Measurements from ENCODE around the gene OAS3.
"Not testable (repeated sequence)": the region's sequence is repeated elsewhere in the genome, so short reads cannot be mapped to it uniquely, and the experiment has no call there.

OAS3 gene

GRCh38 chr12:112988224-112988623 is 50.0 kb downstream of the OAS3 start:
- no peak for DNase-seq

- DNase-seq = not testable (repeated sequence)
These were observed 50.6 kb downstream of the OAS3 start for GRCh38 chr12:112988823-112989385.

GRCh38 chr12:112989806-112990205 is 51.5 kb downstream of the OAS3 start:
- no peak for DNase-seq

GRCh38 chr12:112992541-112993398 is 54.5 kb downstream of the OAS3 start:
- no peak for DNase-seq

- no peak for DNase-seq
These were observed 56.7 kb downstream of the OAS3 start for GRCh38 chr12:112995008-112995407.

GRCh38 chr12:112996501-112996900 is 58.2 kb downstream of the OAS3 start:
- DNase-seq = no peak

GRCh38 chr12:112997506-112997905 is 59.2 kb downstream of the OAS3 start:
- no peak for DNase-seq

- DNase-seq = no peak
These were observed 60.9 kb downstream of the OAS3 start for GRCh38 chr12:112998987-112999767.

- DNase-seq = no peak
These were observed 62.2 kb downstream of the OAS3 start for GRCh38 chr12:113000433-113000832.

- no peak for DNase-seq
These were observed 63.9 kb downstream of the OAS3 start for GRCh38 chr12:113002155-113002554.

- DNase-seq = no peak
These were observed 64.4 kb downstream of the OAS3 start for GRCh38 chr12:113002676-113003075.

GRCh38 chr12:113003636-113004035 is 65.4 kb downstream of the OAS3 start:
- DNase-seq = no peak

- DNase-seq = no peak
These were observed 67.5 kb downstream of the OAS3 start for GRCh38 chr12:113005762-113006161.

GRCh38 chr12:113006206-113006605 is 67.9 kb downstream of the OAS3 start:
- no peak for DNase-seq

GRCh38 chr12:113006641-113007040 is 68.4 kb downstream of the OAS3 start:
- DNase-seq = no peak

- no peak for DNase-seq
These were observed 68.9 kb downstream of the OAS3 start for GRCh38 chr12:113007166-113007565.

GRCh38 chr12:113010701-113011100 is 72.4 kb downstream of the OAS3 start:
- DNase-seq = no peak

- no peak for DNase-seq
These were observed 76.3 kb downstream of the OAS3 start for GRCh38 chr12:113014565-113014964.

- no peak for DNase-seq
These were observed 78.5 kb downstream of the OAS3 start for GRCh38 chr12:113016796-113017195.

GRCh38 chr12:113019025-113019424 is 80.8 kb downstream of the OAS3 start:
- DNase-seq = no peak

GRCh38 chr12:113021500-113021899 is 83.2 kb downstream of the OAS3 start:
- no peak for DNase-seq
